GM23248 (cell line): ENCODE data around the gene SMIM12.

ENCODE experiments used
- EZH2 ChIP-seq: fragments of 200-600 bp; sonication (generic); IDR thresholded peaks from 2 replicates; pipeline ENCODE4 v1.6.1; 2018; ENCODE audit warnings: antibody characterized with exemption, mild to moderate bottlenecking; ENCODE audit not compliant: insufficient read depth, poor library complexity, severe bottlenecking
- EZH2phosphoT487 ChIP-seq: fragments of 200-600 bp; sonication (generic); IDR thresholded peaks from 2 replicates; pipeline ENCODE4 v1.6.1; 2018; ENCODE audit warnings: antibody characterized with exemption, moderate library complexity, mild to moderate bottlenecking, low read depth; ENCODE audit not compliant: insufficient read depth

GRCh38 chr1:34872133-34872503 lies 12.6 kb upstream of the SMIM12 start:
- no peak for TF ChIP-seq EZH2
- no peak for TF ChIP-seq EZH2phosphoT487
